Omental fat pad (tissue), 4 donors: ENCODE results near the gene NRTN. TPM values are rescaled to one million over a fixed set of nuclear protein-coding genes. Genes with fewer than 3 reads are reported as not detected.
"Not testable (repeated sequence)": the region's sequence is repeated elsewhere in the genome, so short reads cannot be mapped to it uniquely, and the experiment has no call there.

ENCODE experiments used
- ATAC-seq: fragments of 150-250 bp; one replicate; pipeline ENCODE4 v1.9.1; 2016; ENCODE audit warnings: mild to moderate bottlenecking, moderate library complexity; ENCODE audit not compliant: low FRiP score
- DNase-seq: peaks from one replicate; pipeline ENCODE4 v3.0.0-alpha.2; 2019; ENCODE audit warnings: low spot score
- total RNA-seq, 4 donors: library from RNA; depleted of rRNA; stranded (reverse); fragments of >200 nt; gene quantifications; one replicate each; pipeline ENCODE4 v1.1.0, GENCODE V29; 2016
- TF ChIP-seq, protein P1 (sequence below), 3 donors: fragments of 450-650 bp; IDR thresholded peaks; one replicate each; pipeline ENCODE4 v1.5.1; 2016 to 2017; ENCODE audit warnings: antibody characterized with exemption in 3 of 3, mild to moderate bottlenecking in 3 of 3, moderate library complexity in 2 of 3

The NRTN gene
- total RNA-seq, 4 donors from 2014 or later: not detected

DNA sequence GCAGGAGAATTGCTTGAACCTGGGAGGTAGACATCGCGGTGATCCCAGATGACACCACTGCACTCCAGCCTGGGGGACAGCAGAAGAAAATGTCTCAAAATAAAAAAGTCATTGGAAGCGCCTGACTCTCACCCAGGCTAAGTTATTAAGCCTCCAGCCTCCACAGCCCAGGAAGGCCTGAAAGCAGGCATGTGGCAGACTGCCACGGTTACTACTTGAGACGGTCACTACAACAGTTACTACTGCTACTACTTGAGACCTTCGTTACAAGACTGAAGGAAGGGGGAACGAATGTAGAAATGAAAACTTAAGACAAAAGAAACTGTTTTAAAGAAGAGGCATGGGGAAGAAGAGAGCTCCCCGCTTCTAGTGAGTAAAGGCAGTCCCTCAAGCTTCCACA lies 29.9 kb upstream of the NRTN start:
- TF ChIP-seq, protein P1, sequence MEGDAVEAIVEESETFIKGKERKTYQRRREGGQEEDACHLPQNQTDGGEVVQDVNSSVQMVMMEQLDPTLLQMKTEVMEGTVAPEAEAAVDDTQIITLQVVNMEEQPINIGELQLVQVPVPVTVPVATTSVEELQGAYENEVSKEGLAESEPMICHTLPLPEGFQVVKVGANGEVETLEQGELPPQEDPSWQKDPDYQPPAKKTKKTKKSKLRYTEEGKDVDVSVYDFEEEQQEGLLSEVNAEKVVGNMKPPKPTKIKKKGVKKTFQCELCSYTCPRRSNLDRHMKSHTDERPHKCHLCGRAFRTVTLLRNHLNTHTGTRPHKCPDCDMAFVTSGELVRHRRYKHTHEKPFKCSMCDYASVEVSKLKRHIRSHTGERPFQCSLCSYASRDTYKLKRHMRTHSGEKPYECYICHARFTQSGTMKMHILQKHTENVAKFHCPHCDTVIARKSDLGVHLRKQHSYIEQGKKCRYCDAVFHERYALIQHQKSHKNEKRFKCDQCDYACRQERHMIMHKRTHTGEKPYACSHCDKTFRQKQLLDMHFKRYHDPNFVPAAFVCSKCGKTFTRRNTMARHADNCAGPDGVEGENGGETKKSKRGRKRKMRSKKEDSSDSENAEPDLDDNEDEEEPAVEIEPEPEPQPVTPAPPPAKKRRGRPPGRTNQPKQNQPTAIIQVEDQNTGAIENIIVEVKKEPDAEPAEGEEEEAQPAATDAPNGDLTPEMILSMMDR (IDR thresholded peaks at IDR 0.05): no peak
- DNase-seq (no peak), ATAC-seq (no peak)

DNA sequence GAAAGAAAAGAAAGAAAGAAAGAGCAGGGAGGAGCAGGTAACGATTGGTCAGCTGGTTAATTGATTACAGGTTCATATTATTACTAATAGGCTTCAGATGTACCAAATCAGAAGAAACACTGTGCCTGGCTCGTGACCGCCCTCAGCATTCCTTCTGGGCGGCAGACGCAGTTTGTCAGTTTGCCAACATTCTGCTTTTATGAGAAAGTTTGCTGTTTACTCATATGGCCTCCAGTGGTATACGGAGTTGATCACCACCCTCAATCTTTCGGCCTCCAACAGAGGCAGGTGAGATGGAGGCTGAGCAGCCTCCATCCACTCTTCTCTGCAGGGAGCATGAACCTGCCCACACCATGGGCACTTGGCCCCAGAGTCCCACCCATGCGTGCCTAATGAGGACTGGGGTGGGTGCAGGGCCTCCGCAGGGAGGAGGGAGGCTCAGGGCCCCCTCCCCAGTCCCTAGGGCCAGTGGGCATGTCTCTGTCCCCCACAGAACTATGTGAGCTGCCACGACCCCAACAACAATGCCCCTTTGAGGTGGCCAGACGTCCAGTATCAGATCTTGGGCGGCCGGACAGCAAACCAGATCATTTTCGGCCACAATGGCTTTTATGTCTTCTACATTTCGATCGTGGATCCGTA lies 29.1 kb upstream of the NRTN start:
- no peak for ATAC-seq
- DNase-seq: no peak
- TF ChIP-seq, protein P1 (IDR thresholded peaks at IDR 0.05): no peak

DNA sequence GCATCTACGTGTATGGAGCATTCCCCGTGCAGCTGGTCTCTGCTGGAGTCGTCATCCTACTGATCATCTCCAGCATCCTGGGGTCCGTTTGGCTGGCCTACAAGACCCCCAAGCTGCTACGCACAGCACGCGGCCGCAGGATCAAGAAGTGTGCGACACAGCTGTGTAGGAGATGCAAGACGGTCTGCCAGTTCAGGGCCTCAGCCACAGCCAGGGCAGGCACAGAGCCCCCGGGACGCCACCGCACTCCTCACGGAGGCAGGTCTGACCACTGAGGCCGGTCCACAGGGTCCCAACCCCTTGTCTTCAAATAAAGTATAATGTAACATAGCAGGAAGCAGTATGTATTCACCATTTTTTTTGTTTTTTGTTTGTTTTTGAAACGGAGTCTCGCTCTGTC lies 26.5 kb upstream of the NRTN start:
- no peak for ATAC-seq
- TF ChIP-seq, protein P1 (IDR thresholded peaks at IDR 0.05): no peak

DNA sequence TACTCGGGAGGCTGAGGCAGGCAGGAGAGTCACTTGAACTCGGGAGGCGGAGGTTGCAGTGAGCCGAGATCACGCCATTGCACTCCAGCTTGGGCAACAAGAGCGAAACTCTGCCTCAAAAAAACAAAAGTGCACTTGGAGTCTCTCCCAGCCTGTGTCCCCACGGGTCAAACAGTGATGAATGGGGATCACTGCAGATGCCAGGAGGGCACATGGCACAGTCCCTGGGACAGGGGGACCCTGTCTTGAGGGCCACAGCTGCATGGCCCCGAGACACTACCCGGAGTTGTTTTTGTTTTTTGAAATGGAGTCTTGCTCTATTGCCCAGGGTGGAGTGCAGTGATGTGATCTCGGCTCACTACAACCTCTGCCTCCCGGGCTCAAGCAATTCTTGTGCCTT lies 24.0 kb upstream of the NRTN start:
- not testable (repeated sequence) for DNase-seq, ATAC-seq

More for the DNA sequence above, 26.5 kb upstream of the NRTN start:
- DNase-seq: no peak

DNA sequence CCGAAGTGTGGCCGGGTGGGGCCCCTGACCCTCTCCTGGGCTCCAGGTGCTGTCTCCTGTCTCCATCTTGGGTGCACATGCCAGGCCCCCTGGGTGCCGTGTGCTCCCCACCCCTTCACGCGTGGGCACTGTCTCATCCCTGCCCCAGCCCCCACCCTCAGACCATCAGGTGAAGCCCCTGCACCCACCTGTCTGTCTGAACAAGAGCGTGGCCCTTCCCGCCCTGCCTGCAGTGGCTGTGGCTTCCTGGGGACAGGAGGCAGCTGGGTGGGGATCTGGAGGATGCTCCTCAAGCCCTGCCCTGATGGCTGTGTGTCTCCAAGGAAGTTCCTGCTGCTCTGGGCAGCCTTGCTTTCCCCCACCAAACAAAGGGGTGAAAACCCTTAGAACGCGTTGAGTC lies 22.5 kb upstream of the NRTN start:
- ATAC-seq (no peak), DNase-seq (no peak)
- TF ChIP-seq, protein P1 (IDR thresholded peaks at IDR 0.05): no peak

DNA sequence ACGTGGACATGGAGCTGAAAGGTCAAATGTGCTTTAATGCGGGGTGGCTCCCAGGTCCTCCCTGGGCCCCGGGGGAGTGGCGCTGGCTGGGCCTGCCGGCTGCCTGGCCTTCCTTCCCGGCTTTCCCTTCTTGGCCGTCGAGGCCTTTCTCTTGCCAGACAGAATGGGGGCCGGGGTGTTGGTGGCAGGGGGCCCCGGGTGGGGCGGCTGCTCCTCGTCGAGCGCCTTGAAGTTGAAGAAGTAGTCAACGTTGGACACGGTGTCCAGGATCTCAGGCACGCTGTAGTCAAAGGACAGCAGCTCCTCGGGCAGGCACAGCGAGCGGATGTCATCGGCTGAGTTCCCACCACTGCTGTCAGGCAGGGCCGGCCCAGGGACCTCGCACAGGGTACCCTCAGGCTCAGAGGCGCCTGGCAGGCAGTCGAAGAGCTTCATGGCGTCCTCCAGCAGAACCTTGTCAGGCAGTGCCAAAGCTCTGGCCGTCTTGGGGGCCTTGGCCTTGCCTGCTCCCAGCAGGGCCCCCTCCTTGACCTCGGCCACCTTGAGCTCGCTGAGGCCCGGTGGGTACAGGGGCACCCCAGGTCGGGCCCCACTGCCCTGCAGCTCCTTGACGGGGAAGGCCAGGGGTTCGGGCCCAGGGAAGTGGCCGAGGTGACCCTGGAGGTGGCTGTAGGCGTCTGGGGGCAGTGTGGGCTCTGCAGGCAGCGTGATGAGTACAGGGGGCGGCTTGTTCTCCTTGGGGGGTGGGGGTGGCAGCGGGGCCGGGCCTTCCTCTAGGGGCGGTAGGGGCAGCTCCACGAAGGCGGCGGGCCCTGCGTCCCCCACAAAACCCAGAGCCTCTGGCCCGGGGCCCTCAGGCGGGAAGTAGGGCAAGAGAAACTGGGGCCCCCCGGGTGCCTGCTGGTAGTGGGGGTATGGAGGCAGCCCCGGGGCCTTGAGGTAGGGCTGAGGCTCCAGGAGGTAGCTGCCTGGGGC lies 21.6 kb upstream of the NRTN start:
- TF ChIP-seq, protein P1 (IDR thresholded peaks at IDR 0.05): no peak
- no peak for ATAC-seq
- no peak for DNase-seq

DNA sequence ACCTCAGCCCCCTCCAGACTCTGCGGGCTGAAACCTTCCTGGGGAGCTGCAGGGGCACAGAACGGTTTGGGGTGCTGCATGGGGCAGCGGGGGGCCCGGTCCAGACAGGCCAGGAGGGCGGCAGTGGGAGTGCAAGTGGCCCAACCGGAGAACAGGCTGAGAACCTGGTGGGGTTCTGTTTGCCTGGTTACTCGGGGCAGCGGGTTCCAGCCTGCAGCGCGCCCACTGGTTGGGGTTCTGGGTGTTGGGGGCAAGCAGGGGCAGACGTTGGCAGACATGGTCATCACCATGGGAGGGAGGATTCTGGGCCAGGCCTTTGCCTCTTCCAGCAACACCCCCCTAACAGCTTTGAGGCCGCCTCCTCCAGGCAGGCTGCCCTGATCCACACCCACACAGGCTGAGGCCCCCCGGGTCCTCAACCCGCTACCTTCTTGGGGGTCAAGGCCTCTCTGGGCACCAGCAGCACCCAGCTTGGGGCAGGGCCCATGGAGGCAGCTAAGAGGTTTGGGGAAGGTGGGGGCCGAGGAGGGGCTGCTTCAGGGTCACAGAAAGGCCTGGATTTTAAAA lies 20.2 kb upstream of the NRTN start, which contains the start of gene PRR22:
TSS of gene PRR22 (minus strand) at position 166 of the 567 bp plus-strand sequence. CDS start at position 80, 86 bp downstream.
- ATAC-seq (no peak), DNase-seq (no peak)
- TF ChIP-seq, protein P1 (IDR thresholded peaks at IDR 0.05): no peak
